SW480 (cell line): Measurements from ENCODE around the gene OTC.
A peak's percentile ranks its signal among the peaks of the same experiment; 100 is the strongest.

Experiments used
- DNase-seq: peaks from one replicate; pipeline ENCODE4 v3.0.0-alpha.2; 2016; ENCODE audit warnings: low spot score

OTC gene

DNA sequence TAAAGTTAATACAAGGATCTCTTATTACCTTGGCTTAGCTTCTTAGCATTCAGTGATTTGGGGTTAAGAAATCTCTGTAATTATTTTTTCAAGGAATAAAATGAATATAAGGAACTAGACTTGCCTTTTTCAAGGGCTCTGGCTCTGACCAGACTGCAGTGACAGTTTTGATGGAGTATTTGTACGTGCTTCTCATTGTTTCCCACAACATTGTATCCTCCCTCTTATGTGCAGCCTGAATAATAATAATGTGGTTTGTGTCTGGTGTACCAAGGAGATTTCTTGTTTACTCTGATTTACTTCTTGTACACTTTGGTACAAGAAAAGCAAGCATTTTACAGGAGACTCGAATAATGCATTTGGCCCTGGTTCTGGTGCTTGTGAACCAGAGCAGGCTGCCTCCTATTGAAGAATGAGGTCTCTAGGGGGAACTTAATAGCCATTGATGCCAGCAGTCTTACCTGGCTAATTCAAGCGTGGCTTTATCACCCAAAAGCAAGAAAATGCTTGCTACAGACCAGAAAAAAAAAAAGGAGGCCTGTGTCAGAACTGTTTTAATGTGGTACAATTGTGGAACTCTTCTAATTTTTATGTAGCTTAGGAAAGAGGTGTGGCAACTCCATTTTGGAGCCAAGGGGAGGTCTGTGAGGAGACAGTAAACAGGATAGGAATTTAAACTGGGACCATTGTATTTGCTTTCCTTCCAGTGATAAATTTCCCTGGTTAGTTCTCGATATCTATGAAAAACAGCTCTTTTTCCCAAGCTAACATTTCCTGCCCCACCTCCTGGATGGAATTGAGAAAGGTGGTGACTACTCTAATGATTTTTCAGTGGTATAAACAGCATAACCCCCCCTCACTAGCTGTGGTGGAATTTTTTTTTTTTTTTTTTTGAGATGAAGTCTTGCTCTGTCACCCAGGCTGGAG is 5.6 kb downstream of the OTC start:
- DNase-seq, result no peak

DNA sequence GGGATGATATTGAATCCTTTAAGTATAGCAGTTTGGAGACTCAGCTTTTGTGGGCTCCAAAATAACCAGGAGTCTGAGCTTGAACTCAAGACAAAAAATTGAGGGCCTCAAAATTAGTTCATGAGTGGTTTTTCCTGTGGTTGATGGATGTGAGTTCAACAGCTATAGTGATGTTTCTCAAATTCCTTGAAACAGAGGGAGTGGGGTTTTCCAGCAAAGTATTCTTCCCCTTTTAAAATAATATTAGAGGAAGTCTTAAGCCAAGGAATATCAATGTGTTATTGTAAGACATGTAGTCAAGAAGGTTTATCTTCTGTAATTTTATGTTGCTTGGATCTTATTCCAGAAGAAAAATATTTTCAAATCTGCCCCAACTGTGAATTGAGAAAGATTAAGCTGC is 10.6 kb downstream of the OTC start:
- no peak for DNase-seq

DNA sequence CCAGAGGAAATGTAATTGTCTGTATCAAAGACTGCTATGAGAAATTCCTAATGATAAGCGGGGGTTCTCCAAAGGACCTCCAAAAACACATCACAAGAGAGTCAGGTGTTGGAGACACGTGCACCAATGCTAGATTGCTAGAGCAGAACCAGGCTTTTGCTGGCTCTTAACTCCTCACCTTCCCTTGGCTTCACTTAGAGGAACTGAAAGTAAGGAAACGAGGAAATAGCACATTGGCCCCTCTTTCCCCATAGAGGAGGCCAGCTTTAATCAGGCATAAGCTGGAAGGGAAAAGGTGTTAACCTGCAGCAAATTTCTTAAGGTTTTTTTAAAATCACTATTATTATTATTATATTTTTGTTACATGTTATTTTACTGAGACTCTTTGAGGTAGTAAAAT is 13.6 kb downstream of the OTC start:
- no peak for DNase-seq

DNA sequence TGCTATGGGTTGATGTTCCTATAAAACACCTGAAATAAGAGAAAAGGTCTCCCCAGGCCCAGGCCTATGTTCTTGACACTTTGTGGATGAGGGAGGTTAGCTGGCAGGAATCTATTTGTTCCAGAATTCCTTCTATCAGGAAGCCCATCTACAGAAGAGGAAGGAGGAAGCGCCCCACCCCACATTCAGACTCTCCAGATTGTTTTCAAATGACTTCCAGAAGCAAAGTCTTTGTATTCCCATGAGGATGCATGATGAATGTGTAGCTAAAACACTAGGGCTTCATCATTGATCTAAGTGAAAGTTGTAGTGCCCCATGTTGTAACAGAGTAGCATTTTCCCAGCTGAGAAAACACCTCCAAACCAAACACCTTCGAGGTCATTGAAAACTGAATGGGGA is 16.4 kb downstream of the OTC start:
- DNase-seq, result no peak

DNA sequence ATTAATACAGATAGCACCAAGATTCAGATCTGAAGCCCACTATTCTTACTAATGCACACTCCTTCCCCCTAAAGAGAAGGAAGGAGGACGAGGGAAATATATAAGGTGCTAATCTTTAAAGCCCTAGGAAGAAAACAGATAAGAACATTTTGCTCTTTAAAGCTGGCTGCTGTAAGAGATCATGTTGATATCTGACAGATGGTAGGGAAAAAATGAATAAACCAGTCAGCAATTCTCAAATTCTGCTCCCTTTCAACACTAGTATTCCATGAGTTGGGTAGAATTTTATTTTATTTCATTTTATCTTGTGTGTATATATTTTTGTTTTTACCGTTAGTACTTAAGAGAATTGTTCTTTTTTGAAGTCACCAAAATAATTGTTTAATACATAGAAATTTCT is 19.2 kb downstream of the OTC start:
- DNase-seq, result no peak

DNA sequence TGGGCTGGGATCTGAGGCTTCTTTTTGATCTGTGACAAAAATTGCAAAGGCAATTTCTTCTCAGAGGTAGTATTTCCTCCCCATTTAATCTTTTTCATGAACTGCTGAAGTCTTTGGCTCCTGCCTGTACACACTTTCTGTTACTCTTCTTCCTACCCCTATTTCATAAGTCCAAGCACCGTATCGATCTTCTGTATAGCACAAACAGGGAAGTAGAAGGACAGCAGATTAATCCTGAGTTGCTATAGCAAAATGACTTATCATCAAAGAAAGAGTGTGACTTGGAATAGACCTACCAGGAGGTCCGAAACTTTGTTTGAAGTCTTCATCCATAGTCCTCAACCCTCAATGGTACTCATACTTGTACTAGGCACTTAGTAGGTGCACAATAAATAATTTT is 22.0 kb downstream of the OTC start:
- DNase-seq, result no peak

DNA sequence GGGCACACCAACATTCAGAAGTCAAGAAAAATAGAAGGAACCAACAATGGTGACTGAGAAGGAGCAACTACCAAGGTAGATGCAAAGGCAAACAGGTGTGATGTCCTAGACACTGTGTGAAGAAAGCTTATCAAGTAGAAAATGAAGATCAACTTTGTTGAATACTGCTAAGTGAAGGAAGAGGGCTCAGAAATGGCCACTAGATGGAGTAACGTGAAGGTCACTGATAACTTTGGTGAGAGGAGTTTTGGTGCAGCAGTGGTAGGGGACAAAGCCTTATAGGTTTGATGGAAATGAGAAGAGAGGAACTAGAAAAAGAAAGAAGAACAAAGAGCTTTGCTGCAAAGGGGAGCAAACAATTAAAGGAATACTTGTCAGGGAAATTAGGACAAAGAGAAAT is 23.5 kb downstream of the OTC start:
- DNase-seq, result peak; percentile 22

DNA sequence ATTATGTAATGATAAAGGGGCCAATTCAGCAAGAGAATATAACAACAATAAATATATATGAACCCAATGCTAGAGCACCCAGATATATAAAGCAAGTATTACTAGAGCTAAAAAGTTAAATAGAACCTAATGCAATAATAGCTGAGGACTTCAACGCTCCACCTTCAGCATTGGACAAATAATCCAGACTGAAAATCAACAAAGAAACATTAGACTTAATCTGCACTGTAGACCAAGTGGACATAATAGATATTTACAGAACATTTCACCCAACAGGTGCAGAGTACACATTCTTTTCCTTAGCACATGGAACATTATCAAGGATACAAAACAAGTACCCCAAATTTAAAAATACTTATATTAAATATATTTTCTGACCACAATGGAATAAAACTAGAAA is 24.3 kb downstream of the OTC start:
- no peak for DNase-seq

DNA sequence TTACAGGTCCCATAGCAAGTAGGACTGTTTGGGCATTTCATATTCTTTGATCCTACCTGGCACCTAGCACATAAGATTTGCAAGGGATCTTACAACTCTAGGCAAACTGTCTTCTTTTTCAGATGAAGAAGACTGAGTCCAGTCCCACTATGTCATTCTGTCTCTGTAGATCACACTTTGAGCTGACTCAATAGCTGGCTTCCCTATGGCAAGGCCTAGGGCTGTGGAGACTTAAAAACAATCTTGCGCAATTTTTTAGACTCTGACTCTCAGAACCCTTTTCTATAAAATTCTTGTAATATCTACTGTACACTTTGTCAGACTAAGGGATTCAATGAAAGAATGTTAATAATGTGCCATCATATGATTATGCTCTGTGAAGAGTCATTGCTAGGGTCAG is 26.7 kb downstream of the OTC start:
- DNase-seq, result no peak

DNA sequence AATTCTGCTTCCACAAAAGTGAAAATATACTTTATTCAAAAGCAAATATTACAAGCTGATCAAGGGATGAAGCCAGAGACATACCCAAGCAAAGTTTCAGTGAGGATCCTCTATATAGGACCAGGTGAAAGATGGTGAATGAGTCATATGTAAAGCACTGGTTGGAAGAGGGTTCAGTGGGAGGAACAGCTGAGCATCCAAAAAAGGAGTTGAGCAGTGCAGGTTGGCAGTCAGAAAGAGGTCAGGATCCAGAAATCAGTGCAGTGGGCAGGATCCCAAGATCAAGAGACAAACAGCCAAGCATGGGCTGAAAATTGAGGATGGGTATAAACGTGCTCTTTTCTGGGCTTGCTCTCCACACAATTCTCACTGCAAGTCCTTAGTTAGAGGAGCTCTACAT is 30.3 kb downstream of the OTC start:
- no peak for DNase-seq

DNA sequence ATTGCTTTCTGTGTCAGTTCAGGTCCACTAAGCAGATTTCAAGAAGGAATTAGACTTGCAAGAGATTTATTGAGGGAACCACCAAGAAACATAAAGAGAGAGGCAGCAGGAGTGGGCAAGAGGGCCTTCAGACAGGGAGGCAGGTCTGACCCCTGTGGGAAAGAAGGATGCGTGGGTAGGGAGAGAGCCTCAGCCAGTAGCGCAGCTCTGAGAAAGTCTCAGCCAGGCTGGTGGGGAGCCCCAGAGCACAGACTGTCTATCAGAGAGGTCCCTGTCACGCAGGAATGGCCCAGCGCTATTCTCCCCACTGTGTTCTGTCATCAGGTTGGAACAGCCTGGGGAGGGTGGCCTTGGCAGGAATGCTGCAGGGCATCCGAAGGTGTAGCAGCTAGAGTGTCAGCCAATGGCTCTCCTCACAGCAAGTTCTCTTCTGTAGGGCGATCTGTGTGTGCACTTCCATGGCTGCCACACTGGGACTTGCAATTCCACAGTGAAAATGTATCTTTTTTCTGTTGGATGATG is 48.0 kb downstream of the OTC start:
- no peak for DNase-seq

DNA sequence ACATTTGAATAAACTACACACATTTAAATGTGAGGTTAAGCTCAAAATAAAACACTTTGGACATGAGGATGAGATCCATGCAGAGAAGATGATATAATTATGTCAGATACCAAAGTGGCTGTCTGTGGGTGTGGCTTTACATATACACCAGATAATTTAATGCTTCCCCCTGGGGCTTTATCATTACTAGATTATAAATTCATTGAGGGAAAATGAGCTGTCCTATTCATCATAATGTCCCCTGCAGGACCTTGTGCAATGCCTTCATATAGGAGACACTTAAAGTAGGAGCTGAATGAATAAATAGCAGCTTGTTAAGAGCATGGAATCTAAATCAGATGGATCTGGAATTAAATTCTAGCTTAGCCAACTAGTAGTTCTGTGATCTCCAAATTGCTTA is 49.7 kb downstream of the OTC start:
- DNase-seq, result no peak

DNA sequence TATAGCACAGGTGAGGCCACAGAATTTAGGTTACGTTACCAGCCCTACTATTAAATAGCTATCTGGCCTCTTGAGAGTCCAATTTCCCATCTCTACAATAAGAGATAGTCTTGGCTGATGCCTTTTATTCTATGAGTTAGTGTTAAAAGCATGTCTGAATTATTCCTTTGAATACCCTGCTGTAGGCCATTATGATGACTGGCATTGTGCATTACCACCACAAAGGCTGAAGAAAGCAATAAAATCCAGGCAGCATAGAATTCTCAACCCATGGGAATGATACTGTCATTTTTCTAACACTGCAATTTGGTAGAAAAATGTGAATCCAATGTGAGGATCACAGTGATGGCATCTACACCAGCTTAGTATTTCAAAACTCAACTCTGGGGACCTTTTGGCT is 51.4 kb downstream of the OTC start:
- DNase-seq, result no peak

DNA sequence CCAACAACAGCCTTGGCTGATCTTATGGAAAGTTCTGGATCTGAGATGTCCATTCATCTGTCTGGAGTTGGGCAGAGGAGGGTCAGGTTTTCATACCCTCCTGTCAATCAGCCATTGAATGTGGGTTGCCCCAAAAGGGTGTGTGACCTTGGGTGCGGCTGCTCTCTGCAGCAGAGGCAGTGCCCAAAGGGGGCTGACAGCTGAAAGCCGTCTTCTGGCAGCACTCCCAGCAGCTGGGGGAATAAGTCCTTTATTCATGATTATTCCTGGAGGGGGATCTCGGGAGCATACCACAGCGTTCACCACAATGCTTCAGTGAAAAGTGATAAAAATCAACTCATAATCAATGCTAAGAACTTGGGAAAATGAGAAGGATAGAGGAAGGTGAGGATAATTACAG is 54.7 kb downstream of the OTC start:
- no peak for DNase-seq

DNA sequence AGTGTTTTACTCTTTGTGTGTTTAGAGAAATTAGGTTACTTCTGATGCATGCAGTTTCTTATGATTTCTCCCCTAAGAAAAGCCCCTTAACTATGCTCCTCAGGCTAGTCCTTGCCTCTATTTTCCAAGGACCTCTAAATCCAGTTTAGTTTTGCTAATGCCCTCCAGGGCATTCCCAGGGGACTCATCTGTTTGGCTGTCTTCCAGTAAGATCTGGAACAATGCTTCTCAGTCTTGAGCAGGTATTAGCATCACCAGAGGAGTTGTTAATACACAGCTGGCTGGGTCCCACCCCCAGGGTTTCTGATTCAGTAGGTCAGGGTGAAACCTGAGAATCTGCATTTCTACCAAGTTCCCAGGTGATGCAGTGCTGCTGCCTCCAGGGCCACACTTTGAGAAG is 56.9 kb downstream of the OTC start:
- no peak for DNase-seq

DNA sequence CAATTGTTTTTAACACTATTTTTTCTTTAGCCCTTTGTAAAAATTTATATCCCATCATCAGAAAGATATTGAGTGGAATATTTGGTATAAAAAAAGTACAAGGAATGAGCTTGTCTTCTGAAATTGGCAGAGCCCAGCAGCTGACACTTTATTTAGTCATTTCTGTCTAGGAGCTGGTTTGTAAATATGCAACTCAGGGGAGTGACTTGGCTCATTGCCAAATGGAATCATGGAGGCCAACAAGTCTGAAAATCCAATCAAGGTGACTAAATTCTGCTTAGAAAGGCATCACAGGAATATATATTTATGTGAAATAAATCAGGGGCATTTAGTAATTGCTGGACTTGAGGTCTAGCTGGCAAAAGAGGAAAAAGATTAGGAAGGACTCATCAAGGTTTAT is 74.4 kb downstream of the OTC start:
- DNase-seq, result no peak

DNA sequence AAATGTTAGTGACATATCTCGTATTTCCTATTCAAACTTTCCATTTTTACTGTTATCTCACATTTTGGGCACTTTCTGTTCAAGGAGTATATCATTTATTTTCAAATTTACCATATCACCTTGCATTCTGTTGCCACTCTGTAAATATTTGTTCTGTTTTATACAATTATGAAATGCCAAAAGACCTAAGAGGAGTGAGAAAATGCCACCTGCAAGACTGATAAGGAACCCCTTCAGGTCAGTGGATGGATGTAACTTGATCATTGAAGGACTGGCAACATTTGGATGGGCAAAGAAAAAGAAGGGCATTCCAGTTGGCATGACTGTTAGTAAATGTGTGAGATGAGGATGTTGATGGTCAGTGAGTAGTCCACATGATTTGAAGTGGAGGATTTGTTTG is 79.1 kb downstream of the OTC start:
- no peak for DNase-seq

DNA sequence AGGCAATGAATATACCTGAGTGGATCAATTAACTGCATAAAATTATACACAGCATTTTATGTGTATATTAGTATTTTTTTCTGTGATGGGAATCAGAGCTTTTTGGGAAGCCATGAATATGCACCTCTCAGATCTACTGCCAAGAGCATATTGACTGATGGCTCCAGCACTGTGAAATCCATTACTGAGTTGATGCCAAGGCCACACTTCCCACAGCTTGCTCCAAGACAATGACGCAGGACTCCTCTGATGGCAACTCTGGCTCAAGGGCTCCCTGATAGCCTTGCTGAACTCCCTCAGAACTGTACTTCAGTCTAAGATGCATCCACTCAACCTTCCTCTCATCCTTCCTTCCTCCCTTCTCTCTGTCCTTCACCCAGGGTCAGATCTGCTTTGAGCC is 82.7 kb downstream of the OTC start:
- DNase-seq, result no peak

DNA sequence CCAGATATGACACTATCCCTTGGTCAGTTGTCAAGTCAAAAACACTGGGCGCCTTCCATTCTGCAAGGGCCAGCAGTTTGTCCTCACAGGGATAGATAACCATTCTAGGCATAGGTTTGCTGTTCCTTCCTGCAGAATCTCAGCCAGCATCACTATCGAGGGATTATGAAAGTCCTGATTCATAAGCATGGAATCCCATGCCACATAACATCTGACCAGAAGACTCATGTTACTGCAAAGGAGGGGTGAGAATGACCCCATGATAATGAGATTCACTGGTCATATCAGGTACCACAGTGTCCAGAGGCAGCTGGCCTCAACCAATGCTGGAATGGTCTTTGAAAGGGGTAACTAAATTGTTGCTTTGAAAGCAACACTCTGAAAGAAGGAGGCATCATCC is 84.7 kb downstream of the OTC start:
- DNase-seq, result no peak

DNA sequence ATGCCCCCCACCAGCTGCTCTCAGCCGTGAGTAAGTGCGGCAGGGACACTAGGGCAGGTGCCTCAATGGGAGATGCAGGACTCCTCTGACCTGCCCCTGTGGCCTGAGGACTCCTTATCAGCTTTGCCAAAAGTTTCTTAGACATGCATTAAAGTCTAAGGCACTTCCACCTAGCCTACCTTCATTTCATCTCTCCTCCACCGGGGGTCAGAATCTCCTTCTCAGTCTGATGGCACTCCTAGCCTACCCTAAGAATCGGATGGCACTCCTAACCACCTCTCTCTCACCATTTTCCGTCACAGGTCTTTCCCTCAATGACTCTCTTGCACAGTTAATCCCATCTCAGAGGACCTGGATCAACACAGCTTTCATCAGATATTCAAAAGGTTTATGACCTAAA is 85.9 kb downstream of the OTC start:
- DNase-seq, result no peak

DNA sequence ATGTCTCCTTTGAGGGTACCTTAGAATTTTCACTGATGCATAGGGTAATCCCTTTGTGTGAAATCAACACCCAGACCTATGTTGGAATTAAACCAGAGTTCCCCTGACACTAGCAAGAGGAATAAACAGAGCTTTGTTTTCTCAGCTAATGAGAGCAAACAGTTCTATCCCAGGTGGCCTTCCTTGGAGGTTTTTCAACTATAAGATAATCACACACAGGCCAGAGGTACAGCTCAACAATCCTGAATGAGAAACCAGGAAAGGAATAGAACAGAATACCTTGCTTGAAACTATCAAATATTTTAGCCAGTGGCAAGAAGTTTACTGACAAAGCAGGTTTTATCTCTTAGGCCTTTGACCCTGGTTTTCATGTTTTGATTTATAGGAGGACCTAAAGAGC is 100.2 kb downstream of the OTC start:
- DNase-seq, result no peak

DNA sequence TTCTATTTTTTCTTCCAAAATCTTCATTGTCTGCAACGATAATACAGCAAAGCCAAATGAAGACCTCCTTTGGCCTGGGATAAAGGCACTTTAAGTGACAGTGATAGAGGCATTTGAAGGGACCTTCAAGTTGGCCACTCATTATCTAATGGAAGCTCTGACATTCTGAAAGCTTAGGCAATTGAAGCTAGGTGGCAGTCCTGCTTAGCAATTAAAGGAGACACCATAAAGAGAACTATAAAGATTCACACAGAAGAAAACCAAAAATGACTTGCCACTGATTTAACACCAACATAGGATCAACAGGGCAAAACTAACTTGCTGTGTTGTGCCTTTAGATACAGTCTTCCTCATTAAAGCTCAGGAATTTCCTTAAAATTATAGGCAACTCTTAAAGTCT is 105.7 kb downstream of the OTC start:
- DNase-seq, result peak; percentile 28

DNA sequence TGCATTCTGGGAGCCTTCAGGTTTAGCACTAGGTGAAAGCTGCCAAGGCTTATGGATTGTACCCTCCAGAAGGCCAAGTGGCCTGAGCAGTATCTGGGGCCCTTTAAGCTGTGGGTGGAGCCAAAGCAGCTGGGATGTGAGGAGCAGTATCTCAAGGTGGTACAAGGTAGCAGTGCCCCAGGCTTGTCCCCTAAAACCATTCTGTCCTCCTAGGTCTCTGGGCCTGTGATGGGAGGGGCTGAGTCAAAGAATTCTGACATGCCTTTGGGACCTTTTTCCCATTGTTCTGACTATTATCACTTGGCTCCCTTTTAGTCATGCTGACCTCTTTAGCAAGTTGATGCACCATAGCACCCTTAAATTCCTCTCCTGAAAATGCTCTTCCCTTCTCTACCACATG is 109.9 kb downstream of the OTC start:
- DNase-seq, result no peak

DNA sequence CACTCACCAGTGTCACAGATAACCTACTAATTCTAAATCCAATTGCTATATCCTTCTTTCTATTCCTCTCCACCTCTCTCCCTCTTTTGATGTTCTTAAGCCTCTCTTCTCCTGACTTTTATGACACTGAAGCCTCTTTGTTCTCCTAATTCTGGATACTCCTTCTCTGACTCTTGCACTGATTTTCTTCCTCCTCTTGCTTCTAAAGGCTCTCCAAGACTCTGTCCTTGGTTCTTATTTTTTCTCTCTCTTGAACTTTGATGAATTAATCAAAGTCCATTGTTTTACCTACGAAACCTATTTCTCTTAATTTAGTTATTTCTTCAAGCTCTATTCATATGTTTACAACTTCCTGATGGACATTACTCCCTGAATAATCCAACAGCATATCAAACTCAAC is 113.3 kb downstream of the OTC start:
- DNase-seq, result no peak
